Measurements from ENCODE around the gene PSPC1. TPM values are rescaled to one million over a fixed set of nuclear protein-coding genes. Genes with fewer than 3 reads are reported as not detected.
"Not testable (repeated sequence)": the region's sequence is repeated elsewhere in the genome, so short reads cannot be mapped to it uniquely, and the experiment has no call there.

Gene PSPC1
- total RNA-seq, 4 donors from 2014 or later = 30.3 to 63.2 (median 38.8) TPM

- Histone ChIP-seq H3K36me3 (peaks cover 10% of the 10 kb centered on the region), H3K4me3 (no peak overlapping the region)
- TF ChIP-seq, protein P1, sequence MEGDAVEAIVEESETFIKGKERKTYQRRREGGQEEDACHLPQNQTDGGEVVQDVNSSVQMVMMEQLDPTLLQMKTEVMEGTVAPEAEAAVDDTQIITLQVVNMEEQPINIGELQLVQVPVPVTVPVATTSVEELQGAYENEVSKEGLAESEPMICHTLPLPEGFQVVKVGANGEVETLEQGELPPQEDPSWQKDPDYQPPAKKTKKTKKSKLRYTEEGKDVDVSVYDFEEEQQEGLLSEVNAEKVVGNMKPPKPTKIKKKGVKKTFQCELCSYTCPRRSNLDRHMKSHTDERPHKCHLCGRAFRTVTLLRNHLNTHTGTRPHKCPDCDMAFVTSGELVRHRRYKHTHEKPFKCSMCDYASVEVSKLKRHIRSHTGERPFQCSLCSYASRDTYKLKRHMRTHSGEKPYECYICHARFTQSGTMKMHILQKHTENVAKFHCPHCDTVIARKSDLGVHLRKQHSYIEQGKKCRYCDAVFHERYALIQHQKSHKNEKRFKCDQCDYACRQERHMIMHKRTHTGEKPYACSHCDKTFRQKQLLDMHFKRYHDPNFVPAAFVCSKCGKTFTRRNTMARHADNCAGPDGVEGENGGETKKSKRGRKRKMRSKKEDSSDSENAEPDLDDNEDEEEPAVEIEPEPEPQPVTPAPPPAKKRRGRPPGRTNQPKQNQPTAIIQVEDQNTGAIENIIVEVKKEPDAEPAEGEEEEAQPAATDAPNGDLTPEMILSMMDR (IDR thresholded peaks at IDR 0.05) = no peak
- TF ChIP-seq POLR2AphosphoS5 (IDR thresholded peaks at IDR 0.05) = no peak
- no peak for TF ChIP-seq POLR2A (IDR thresholded peaks at IDR 0.05)
- TF ChIP-seq EP300 (IDR thresholded peaks at IDR 0.05) = no peak
Measured at GRCh38 chr13:19720039-19720438, 62.7 kb downstream of the PSPC1 start.

GRCh38 chr13:19713186-19713965 is 69.4 kb downstream of the PSPC1 start:
- 79% methylated on average over 10 of the region's 10 CpGs for WGBS

More at GRCh38 chr13:19720039-19720438, 62.7 kb downstream of the PSPC1 start:
- no peak for DNase-seq (ENCODE audit: low spot score in 2 of 2)
- Histone ChIP-seq H3K27ac (no peak overlapping the region), H3K27me3 (no peaks in the 10 kb centered on the region), H3K9me3 (no peaks in the 10 kb centered on the region), H3K4me1 (no peaks in the 10 kb centered on the region)
- 89% methylated on average over 2 of the region's 2 CpGs for WGBS

GRCh38 chr13:19709782-19710181 is 73.0 kb downstream of the PSPC1 start:
- not testable (repeated sequence) for H3K27ac ChIP-seq; H3K9me3 ChIP-seq; H3K36me3 ChIP-seq; H3K27me3 ChIP-seq; H3K4me3 ChIP-seq; DNase-seq (ENCODE audit: low spot score in 2 of 2); H3K4me1 ChIP-seq

More at GRCh38 chr13:19713186-19713965, 69.4 kb downstream of the PSPC1 start:
- Histone ChIP-seq H3K27ac (no peak overlapping the region), H3K27me3 (no peaks in the 10 kb centered on the region), H3K4me3 (no peak overlapping the region), H3K9me3 (no peaks in the 10 kb centered on the region), H3K4me1 (no peaks in the 10 kb centered on the region), H3K36me3 (peaks cover 6% of the 10 kb centered on the region)
- TF ChIP-seq POLR2AphosphoS5 (IDR thresholded peaks at IDR 0.05) = no peak
- TF ChIP-seq, protein P1 (IDR thresholded peaks at IDR 0.05) = no peak
- no peak for TF ChIP-seq EP300 (IDR thresholded peaks at IDR 0.05)
- TF ChIP-seq POLR2A (IDR thresholded peaks at IDR 0.05) = no peak
- no peak for DNase-seq (ENCODE audit: low spot score in 2 of 2)

- not testable (repeated sequence) for H3K36me3 ChIP-seq; H3K4me1 ChIP-seq; H3K27ac ChIP-seq; DNase-seq (ENCODE audit: low spot score in 2 of 2); H3K4me3 ChIP-seq; H3K9me3 ChIP-seq; H3K27me3 ChIP-seq
- 93% methylated on average over 1 of the region's 1 CpG for WGBS
Measured at GRCh38 chr13:19709039-19709438, 73.7 kb downstream of the PSPC1 start.

- H3K27ac ChIP-seq; H3K4me3 ChIP-seq; DNase-seq (ENCODE audit: low spot score in 2 of 2); H3K36me3 ChIP-seq; H3K4me1 ChIP-seq; H3K27me3 ChIP-seq; H3K9me3 ChIP-seq: not testable (repeated sequence)
- WGBS = 88% methylated on average over 6 of the region's 6 CpGs
Measured at GRCh38 chr13:19704256-19704655, 78.5 kb downstream of the PSPC1 start.

- not testable (repeated sequence) for H3K9me3 ChIP-seq; DNase-seq (ENCODE audit: low spot score in 2 of 2); H3K36me3 ChIP-seq; H3K27ac ChIP-seq; H3K27me3 ChIP-seq; H3K4me1 ChIP-seq; H3K4me3 ChIP-seq
Measured at GRCh38 chr13:19701619-19702018, 81.1 kb downstream of the PSPC1 start.

GRCh38 chr13:19700963-19701362 is 81.8 kb downstream of the PSPC1 start:
- whole genome bisulfite sequencing = 95% methylated on average over 3 of the region's 5 CpGs
- not testable (repeated sequence) for H3K4me1 ChIP-seq; DNase-seq (ENCODE audit: low spot score in 2 of 2); H3K9me3 ChIP-seq; H3K36me3 ChIP-seq; H3K4me3 ChIP-seq; H3K27ac ChIP-seq; H3K27me3 ChIP-seq

GRCh38 chr13:19695829-19696228 is 86.9 kb downstream of the PSPC1 start:
- Histone ChIP-seq H3K4me3 (no peak overlapping the region), H3K27ac (no peak overlapping the region), H3K36me3 (peaks cover 4% of the 10 kb centered on the region), H3K27me3 (no peaks in the 10 kb centered on the region), H3K4me1 (no peaks in the 10 kb centered on the region), H3K9me3 (no peaks in the 10 kb centered on the region)
- no peak for DNase-seq (ENCODE audit: low spot score in 2 of 2)
- TF ChIP-seq POLR2AphosphoS5 (IDR thresholded peaks at IDR 0.05) (no peak), POLR2A (IDR thresholded peaks at IDR 0.05) (no peak), EP300 (IDR thresholded peaks at IDR 0.05) (no peak)
- TF ChIP-seq, protein P1 (IDR thresholded peaks at IDR 0.05) = no peak
- WGBS = 77% methylated on average over 3 of the region's 3 CpGs
